Myocyte (in vitro differentiated cells): ENCODE results near the gene PSD2. TPM values are rescaled to one million over a fixed set of nuclear protein-coding genes. Genes with fewer than 3 reads are reported as not detected.
"Not testable (repeated sequence)": the region's sequence is repeated elsewhere in the genome, so short reads cannot be mapped to it uniquely, and the experiment has no call there.

Source experiments
- DNase-seq: peaks from one replicate; pipeline ENCODE4 v3.0.0-alpha.2; 2012; ENCODE audit warnings: low read depth
- total RNA-seq: library from RNA; depleted of rRNA; stranded (reverse); fragments of >200 nt; gene quantifications from 2 replicates; pipeline ENCODE4 v1.2.3, GENCODE V29; 2014

Gene PSD2
- total RNA-seq, 1 donor from 2014 or later: not detected

- no peak for DNase-seq
Measured at GRCh38 chr5:139789116-139789844, 6.3 kb upstream of the PSD2 start.

GRCh38 chr5:139789845-139790189 lies 5.8 kb upstream of the PSD2 start:
- no peak for DNase-seq

- no peak for DNase-seq
Measured at GRCh38 chr5:139792218-139792617, 3.4 kb upstream of the PSD2 start.

- not testable (repeated sequence) for DNase-seq
Measured at GRCh38 chr5:139792655-139793054, 3.0 kb upstream of the PSD2 start.

- DNase-seq: no peak
Measured at GRCh38 chr5:139794067-139794846, 1.4 kb upstream of the PSD2 start.

- DNase-seq: no peak
Measured at GRCh38 chr5:139796061-139796806, 626 bp downstream of the PSD2 start.

GRCh38 chr5:139797335-139797734 lies 1.7 kb downstream of the PSD2 start:
- DNase-seq: no peak

- DNase-seq: no peak
Measured at GRCh38 chr5:139797856-139798510, 2.4 kb downstream of the PSD2 start.

- no peak for DNase-seq
Measured at GRCh38 chr5:139798883-139799282, 3.3 kb downstream of the PSD2 start.

- no peak for DNase-seq
Measured at GRCh38 chr5:139799359-139799758, 3.8 kb downstream of the PSD2 start.

- no peak for DNase-seq
Measured at GRCh38 chr5:139803978-139804377, 8.4 kb downstream of the PSD2 start.

- no peak for DNase-seq
Measured at GRCh38 chr5:139804800-139805397, 9.3 kb downstream of the PSD2 start.

- DNase-seq: no peak
Measured at GRCh38 chr5:139805545-139805944, 9.9 kb downstream of the PSD2 start.

- DNase-seq: no peak
Measured at GRCh38 chr5:139806111-139806510, 10.5 kb downstream of the PSD2 start.

- DNase-seq: no peak
Measured at GRCh38 chr5:139806726-139807646, 11.4 kb downstream of the PSD2 start.

- no peak for DNase-seq
Measured at GRCh38 chr5:139807647-139808030, 12.0 kb downstream of the PSD2 start.

GRCh38 chr5:139808481-139809330 lies 13.1 kb downstream of the PSD2 start:
- DNase-seq: peak; percentile 52

GRCh38 chr5:139809331-139809810 lies 13.8 kb downstream of the PSD2 start:
- DNase-seq: no peak
